ENCODE data around the gene SHOC2. TPM values are rescaled to one million over a fixed set of nuclear protein-coding genes. Genes with fewer than 3 reads are reported as not detected.

SHOC2 gene
- total and polyA plus RNA-seq, 9 of the 15 experiments (the other 6 are each of a cell fraction or from before 2014, with no cell fraction given), result 9.2 to 17.5 (median 14.9) TPM

GRCh38 chr10:110870823-110871297 is 48.5 kb upstream of the SHOC2 start (continued):
- TF ChIP-seq ADNP (tag; IDR thresholded peaks at IDR 0.05) (no peak), KDM5B (IDR thresholded peaks at IDR 0.05; ENCODE audit: insufficient replicate concordance, low read depth, low read length) (peak; percentile 10), CGGBP1 (CRISPR knock-in tag; IDR thresholded peaks at IDR 0.05) (no peak)

- intact Hi-C loops (cut with micrococcal nuclease), result loop anchor here (1.0 to 10.0 kb wide), 5 partner anchors 13 to 257 kb away; no protein-coding TSS in a partner anchor
- in situ Hi-C loops (cut with MboI), result no loop called here
- peak within 1 kb of the TSS; percentile 64 for H3K4me3 ChIP-seq
- H3K9me3 ChIP-seq (replicated peaks; ENCODE audit: control insufficient read depth, insufficient read depth, low read depth, low read length), result no peaks in the 10 kb centered on the region
- no peaks in the 10 kb centered on the region for H3K9me1 ChIP-seq (ENCODE audit: control insufficient read depth, insufficient read depth, low read length)
- ChIA-PET CTCF (ENCODE audit: low intra/inter-chr PET ratio) (no interaction called here), POLR2A (interaction anchor here (0.6 to 1.0 kb wide), 12 partner anchors 9 to 708 kb away, joined by 3 to 6 read pairs (median 4); partner anchors contain the start of gene BBIP1)
- H3K36me3 ChIP-seq (ENCODE audit: control insufficient read depth, insufficient read depth, low read length), result 0 out of 3 replicates have a peak, but pooled peaks cover 5% of the 10 kb centered on the region
- H3K27me3 ChIP-seq (ENCODE audit: control insufficient read depth in 2 of 2, insufficient read depth in 2 of 2, low read length in 2 of 2), result no peaks in the 10 kb centered on the region
- H4K20me1 ChIP-seq (replicated peaks; ENCODE audit: control insufficient read depth, insufficient read depth, low read length), result no peaks in the 10 kb centered on the region
- peak within 1 kb of the TSS; percentile 83 for H3K27ac ChIP-seq (ENCODE audit: extremely low read depth, low read depth, low read length)
- BruUV-seq (replicated peaks), result TSS peak; percentile 94
- DNase-seq (ENCODE audit: extremely low read depth in 1 of 4, low spot score in 3 of 4) (peak; percentile 89 to 97 (median 92)), FAIRE-seq (peak; percentile 93), ATAC-seq (peak; percentile 86)
- WGBS (ENCODE audit: insufficient coverage, low coverage, missing lambda C conversion rate), result 1% methylated on average over 18 of the region's 47 CpGs
- H3K79me2 ChIP-seq (ENCODE audit: control insufficient read depth, insufficient read depth, low read length), result peaks cover 35% of the 10 kb centered on the region
- peaks cover 15 to 26% of the 10 kb centered on the region in 2 experiments for H3K4me1 ChIP-seq (replicated peaks in 1 of 2; ENCODE audit: control insufficient read depth in 2 of 2, insufficient read depth in 2 of 2, low read length in 2 of 2)
- peak within 1 kb of the TSS; percentile 84 for H3K4me2 ChIP-seq (ENCODE audit: insufficient read depth, low read length)
- H3K9ac ChIP-seq (ENCODE audit: insufficient read depth in 1 of 2, low read depth in 2 of 2, low read length in 2 of 2), result peak within 1 kb of the TSS; percentile 89 to 95
- peak within 1 kb of the TSS; percentile 84 for H2AFZ ChIP-seq (ENCODE audit: low read depth, low read length)
- TF ChIP-seq FOS (IDR thresholded peaks at IDR 0.05; ENCODE audit: extremely low read depth, insufficient read length), result peak; percentile 47
- TF ChIP-seq TRIM28 (IDR thresholded peaks at IDR 0.05), result no peak
- TF ChIP-seq UBTF (IDR thresholded peaks at IDR 0.05; ENCODE audit: borderline replicate concordance in 1 of 2, low read depth in 2 of 2, low read length in 2 of 2), result 0 out of 4 replicates have a peak, but pooled peaks of 1 of the 2 experiments have one; percentile 41
- no peak for TF ChIP-seq ZNF512 (tag; IDR thresholded peaks at IDR 0.05)
- TF ChIP-seq POLR2A (conservative IDR thresholded peaks at IDR 0.05), result peak; percentile 72
- peak; percentile 78 to 85; a peak in 3 of 4 replicates for TF ChIP-seq MNT (conservative IDR thresholded peaks at IDR 0.05)
- peak; percentile 75 for TF ChIP-seq SUPT5H (IDR thresholded peaks at IDR 0.05)
- peak; percentile 53 for TF ChIP-seq ASH1L (IDR thresholded peaks at IDR 0.05; ENCODE audit: borderline replicate concordance, low read depth, partially characterized antibody)
- TF ChIP-seq KDM5B (IDR thresholded peaks at IDR 0.05; ENCODE audit: insufficient replicate concordance, low read depth, low read length), result peak; percentile 63
These were observed 47.9 kb upstream of the SHOC2 start, which contains the start of gene PDCD4 for GRCh38 chr10:110871298-110872084. PDCD4 (plus strand) TSS chr10:110871928; CDS start chr10:110876028, 4,100 bp downstream.

Data from K562 (cell line).